Liver (tissue), 9 donors: Measurements from ENCODE around the gene BAIAP2L1. TPM values are rescaled to one million over a fixed set of nuclear protein-coding genes. Genes with fewer than 3 reads are reported as not detected.

Source experiments
- DNase-seq: peaks from one replicate; pipeline ENCODE4 v3.0.0-alpha.2; 2017; ENCODE audit warnings: low spot score
- H3K27ac ChIP-seq, 2 donors: one replicate each; pipeline ENCODE4 v1.7.0; 2013; ENCODE audit warnings: inconsistent platforms in 2 of 2, low read length in 2 of 2, control low read depth in 1 of 2, low read depth in 1 of 2, mild to moderate bottlenecking in 1 of 2
- H3K27me3 ChIP-seq, 4 donors: one replicate each; pipeline versions ENCODE4 v1.6.1 to v1.7.0; 2013; ENCODE audit warnings: low read length in 3 of 4, inconsistent platforms in 1 of 4, mild to moderate bottlenecking in 1 of 4, moderate library complexity in 1 of 4; ENCODE audit not compliant: control insufficient read depth in 4 of 4, insufficient read depth in 4 of 4
- H3K36me3 ChIP-seq, 4 donors: one replicate each; pipeline versions ENCODE4 v1.6.1 to v1.7.0; 2013; ENCODE audit warnings: low read length in 3 of 4, mild to moderate bottlenecking in 3 of 4, low read depth in 1 of 4, moderate library complexity in 1 of 4; ENCODE audit not compliant: control insufficient read depth in 4 of 4, insufficient read depth in 3 of 4
- H3K4me1 ChIP-seq, 4 donors: one replicate each; pipeline versions ENCODE4 v1.6.1 to v1.7.0; 2013; ENCODE audit warnings: low read length in 3 of 4, mild to moderate bottlenecking in 3 of 4, moderate library complexity in 1 of 4; ENCODE audit not compliant: control insufficient read depth in 4 of 4, insufficient read depth in 4 of 4
- H3K4me3 ChIP-seq, 3 donors: one replicate each; pipeline versions ENCODE4 v1.6.1 to v1.7.0; 2013; ENCODE audit warnings: low read length in 3 of 3, control low read depth in 1 of 3, low read depth in 1 of 3, mild to moderate bottlenecking in 1 of 3
- H3K9ac ChIP-seq, 2 donors: one replicate each; pipeline ENCODE4 v1.7.0; 2013; ENCODE audit warnings: low read length in 2 of 2, mild to moderate bottlenecking in 2 of 2, moderate library complexity in 2 of 2, control low read depth in 1 of 2, low read depth in 1 of 2
- H3K9me3 ChIP-seq, 4 donors: one replicate each; pipeline versions ENCODE4 v1.6.1 to v1.7.0; 2013; ENCODE audit warnings: low read length in 3 of 4; ENCODE audit not compliant: control insufficient read depth in 4 of 4
- ATF3 ChIP-seq: IDR thresholded peaks from 2 replicates; pipeline ENCODE4 v1.6.1; 2016; ENCODE audit warnings: antibody characterized with exemption
- EGR1 ChIP-seq, 2 donors: IDR thresholded peaks; 2 replicates each; pipeline ENCODE4 v1.6.1; 2016 to 2018; ENCODE audit warnings: antibody characterized with exemption in 2 of 2, low read depth in 2 of 2
- FOXA2 ChIP-seq: IDR thresholded peaks from 2 replicates; pipeline ENCODE4 v1.6.1; 2016; ENCODE audit warnings: antibody characterized with exemption
- GABPA ChIP-seq, 2 donors: IDR thresholded peaks in 1 of 2; conservative IDR thresholded peaks in 1 of 2; 2 replicates each; pipeline ENCODE4 v1.6.1; 2016; ENCODE audit warnings: antibody characterized with exemption in 2 of 2, mild to moderate bottlenecking in 1 of 2, moderate library complexity in 1 of 2
- HNF4A ChIP-seq, 2 donors: conservative IDR thresholded peaks; 2 replicates each; pipeline ENCODE4 v1.6.1; 2016; ENCODE audit warnings: antibody characterized with exemption in 2 of 2, mild to moderate bottlenecking in 2 of 2
- HNF4G ChIP-seq: IDR thresholded peaks from 2 replicates; pipeline ENCODE4 v1.6.1; 2016; ENCODE audit warnings: antibody characterized with exemption
- JUND ChIP-seq, 2 donors: IDR thresholded peaks; 2 replicates each; pipeline ENCODE4 v1.6.1; 2016; ENCODE audit warnings: antibody characterized with exemption in 2 of 2
- MAX ChIP-seq: IDR thresholded peaks from 2 replicates; pipeline ENCODE4 v1.6.1; 2016; ENCODE audit warnings: antibody characterized with exemption
- NR2F2 ChIP-seq: IDR thresholded peaks from 2 replicates; pipeline ENCODE4 v1.6.1; 2016; ENCODE audit warnings: antibody characterized with exemption
- RAD21 ChIP-seq, 2 donors: IDR thresholded peaks; 2 replicates each; pipeline ENCODE4 v1.6.1; 2016; ENCODE audit warnings: antibody characterized with exemption in 2 of 2, mild to moderate bottlenecking in 2 of 2
- REST ChIP-seq: IDR thresholded peaks from 2 replicates; pipeline ENCODE4 v1.6.1; 2016; ENCODE audit warnings: antibody characterized with exemption, mild to moderate bottlenecking
- RXRA ChIP-seq, 2 donors: IDR thresholded peaks; 2 replicates each; pipeline ENCODE4 v1.6.1; 2017 to 2018; ENCODE audit warnings: antibody characterized with exemption in 2 of 2, mild to moderate bottlenecking in 1 of 2
- SP1 ChIP-seq: IDR thresholded peaks from 2 replicates; pipeline ENCODE4 v1.6.1; 2018; ENCODE audit warnings: antibody characterized with exemption, mild to moderate bottlenecking
- TAF1 ChIP-seq: conservative IDR thresholded peaks from 2 replicates; pipeline ENCODE4 v1.6.1; 2016; ENCODE audit warnings: antibody characterized with exemption, mild to moderate bottlenecking
- YY1 ChIP-seq: IDR thresholded peaks from 2 replicates; pipeline ENCODE4 v1.6.1; 2016; ENCODE audit warnings: antibody characterized with exemption, mild to moderate bottlenecking
- ZBTB33 ChIP-seq: IDR thresholded peaks from 2 replicates; pipeline ENCODE4 v1.6.1; 2016; ENCODE audit warnings: antibody characterized with exemption
- WGBS: extraction: QIAGEN DNeasy Blood & Tissue Kit; methylation state at CpG from one replicate; pipeline ENCODE4 v1.1.7; 2013; 5-methylcytosine and 5-hydroxymethylcytosine counted together
- polyA plus RNA-seq, 2 donors: library from polyadenylated mRNA; stranded (reverse) in 1 of 2; unstranded in 1 of 2; fragments of 200-250 nt in 1 of 2; fragments of >200 nt in 1 of 2; fragmentation: Nextera tagmentation in 1 of 2; extraction: Ambion mirVana in 1 of 2; gene quantifications; one replicate each; pipeline versions ENCODE4 v1.2.1 to v1.2.3, GENCODE V29; 2013 to 2015
- total RNA-seq, 2 donors: library from RNA; depleted of rRNA; stranded (reverse); fragments of >200 nt; gene quantifications; one replicate each; pipeline ENCODE4 v1.2.3, GENCODE V29; 2014
- TF ChIP-seq, protein P1 (sequence below): fragments of 150-350 bp; IDR thresholded peaks from 2 replicates; pipeline ENCODE4 v1.5.1; 2017; ENCODE audit warnings: improper control_type of control experiment, low read depth, low read length; ENCODE audit not compliant: missing input control
- donor health status: healthy.
- donor health status: healthy.
- donor health status: healthy.
- donor health status: healthy.
- donor health status: healthy.

The BAIAP2L1 gene
- total and polyA plus RNA-seq, 4 donors = 5.4 to 8.9 (median 8.7) TPM

GRCh38 chr7:98346515-98347069, 54.3 kb downstream of the BAIAP2L1 start (continued):
- TF ChIP-seq GABPA (IDR thresholded peaks at IDR 0.05 in 1 of 2, conservative IDR thresholded peaks at IDR 0.05 in 1 of 2) = no peak
- no peak for TF ChIP-seq SP1
- TF ChIP-seq ZBTB33 = no peak
- TF ChIP-seq MAX = no peak
- no peak for TF ChIP-seq YY1
- no peak for TF ChIP-seq HNF4A (conservative IDR thresholded peaks at IDR 0.05)

DNA sequence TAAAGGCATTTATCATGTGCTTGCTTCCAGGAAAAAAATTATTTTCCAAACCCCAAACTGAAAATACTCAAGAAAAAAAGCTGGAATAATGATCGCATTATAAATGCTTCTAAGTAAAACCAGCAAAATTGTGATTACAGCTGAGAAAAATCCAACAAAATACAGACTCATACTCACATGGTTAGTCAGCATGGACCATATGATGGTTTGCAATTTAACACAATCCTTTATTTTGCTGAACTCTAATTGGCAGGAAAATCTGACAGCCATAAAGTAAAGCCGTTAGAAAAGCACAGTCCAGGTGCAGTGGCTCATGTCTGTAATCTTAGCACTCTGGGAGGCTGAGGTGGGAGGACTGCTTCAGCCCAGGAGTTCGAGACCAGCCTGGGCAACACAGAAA, 59.8 kb downstream of the BAIAP2L1 start:
- H3K4me1 ChIP-seq = peaks cover 0 to 3% (median under 1%) of the 10 kb centered on the region in 4 donors
- no peaks in the 10 kb centered on the region for H3K27me3 ChIP-seq
- H3K36me3 ChIP-seq = peaks cover 0 to 1% (median 0%) of the 10 kb centered on the region in 4 donors
- TF ChIP-seq NR2F2 (no peak), MAX (no peak), ZBTB33 (no peak), FOXA2 (no peak), ATF3 (no peak), RXRA (IDR thresholded peaks at IDR 0.05) (no peak), HNF4A (conservative IDR thresholded peaks at IDR 0.05) (no peak), RAD21 (IDR thresholded peaks at IDR 0.05) (no peak), JUND (IDR thresholded peaks at IDR 0.05) (no peak), YY1 (no peak), REST (no peak), EGR1 (IDR thresholded peaks at IDR 0.05; ENCODE audit: low read depth in 2 of 2) (no peak), HNF4G (no peak), SP1 (no peak), GABPA (IDR thresholded peaks at IDR 0.05 in 1 of 2, conservative IDR thresholded peaks at IDR 0.05 in 1 of 2) (no peak), TAF1 (no peak)
- TF ChIP-seq, protein P1, sequence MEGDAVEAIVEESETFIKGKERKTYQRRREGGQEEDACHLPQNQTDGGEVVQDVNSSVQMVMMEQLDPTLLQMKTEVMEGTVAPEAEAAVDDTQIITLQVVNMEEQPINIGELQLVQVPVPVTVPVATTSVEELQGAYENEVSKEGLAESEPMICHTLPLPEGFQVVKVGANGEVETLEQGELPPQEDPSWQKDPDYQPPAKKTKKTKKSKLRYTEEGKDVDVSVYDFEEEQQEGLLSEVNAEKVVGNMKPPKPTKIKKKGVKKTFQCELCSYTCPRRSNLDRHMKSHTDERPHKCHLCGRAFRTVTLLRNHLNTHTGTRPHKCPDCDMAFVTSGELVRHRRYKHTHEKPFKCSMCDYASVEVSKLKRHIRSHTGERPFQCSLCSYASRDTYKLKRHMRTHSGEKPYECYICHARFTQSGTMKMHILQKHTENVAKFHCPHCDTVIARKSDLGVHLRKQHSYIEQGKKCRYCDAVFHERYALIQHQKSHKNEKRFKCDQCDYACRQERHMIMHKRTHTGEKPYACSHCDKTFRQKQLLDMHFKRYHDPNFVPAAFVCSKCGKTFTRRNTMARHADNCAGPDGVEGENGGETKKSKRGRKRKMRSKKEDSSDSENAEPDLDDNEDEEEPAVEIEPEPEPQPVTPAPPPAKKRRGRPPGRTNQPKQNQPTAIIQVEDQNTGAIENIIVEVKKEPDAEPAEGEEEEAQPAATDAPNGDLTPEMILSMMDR = no peak
- H3K9ac ChIP-seq = no peak overlapping the region
- H3K9me3 ChIP-seq = no peaks in the 10 kb centered on the region
- no peak overlapping the region for H3K4me3 ChIP-seq
- DNase-seq = no peak
- WGBS = 90% methylated on average over 3 of the region's 3 CpGs
- no peak overlapping the region for H3K27ac ChIP-seq
